Stimulated activated CD8-positive, alpha-beta memory T cell treated with anti-CD3 and anti-CD28 coated beads, Interleukin-2, amount 100 ng/mL, for 1 hour (primary cell): ENCODE measurements around the gene UNC93A.
"Not testable (repeated sequence)": the region's sequence is repeated elsewhere in the genome, so short reads cannot be mapped to it uniquely, and the experiment has no call there.

ENCODE experiments used
- DNase-seq, 2 donors: peaks; one replicate each; pipeline ENCODE4 v3.0.0-alpha.2; 2020; ENCODE audit warnings: low read depth in 2 of 2

UNC93A gene

DNA sequence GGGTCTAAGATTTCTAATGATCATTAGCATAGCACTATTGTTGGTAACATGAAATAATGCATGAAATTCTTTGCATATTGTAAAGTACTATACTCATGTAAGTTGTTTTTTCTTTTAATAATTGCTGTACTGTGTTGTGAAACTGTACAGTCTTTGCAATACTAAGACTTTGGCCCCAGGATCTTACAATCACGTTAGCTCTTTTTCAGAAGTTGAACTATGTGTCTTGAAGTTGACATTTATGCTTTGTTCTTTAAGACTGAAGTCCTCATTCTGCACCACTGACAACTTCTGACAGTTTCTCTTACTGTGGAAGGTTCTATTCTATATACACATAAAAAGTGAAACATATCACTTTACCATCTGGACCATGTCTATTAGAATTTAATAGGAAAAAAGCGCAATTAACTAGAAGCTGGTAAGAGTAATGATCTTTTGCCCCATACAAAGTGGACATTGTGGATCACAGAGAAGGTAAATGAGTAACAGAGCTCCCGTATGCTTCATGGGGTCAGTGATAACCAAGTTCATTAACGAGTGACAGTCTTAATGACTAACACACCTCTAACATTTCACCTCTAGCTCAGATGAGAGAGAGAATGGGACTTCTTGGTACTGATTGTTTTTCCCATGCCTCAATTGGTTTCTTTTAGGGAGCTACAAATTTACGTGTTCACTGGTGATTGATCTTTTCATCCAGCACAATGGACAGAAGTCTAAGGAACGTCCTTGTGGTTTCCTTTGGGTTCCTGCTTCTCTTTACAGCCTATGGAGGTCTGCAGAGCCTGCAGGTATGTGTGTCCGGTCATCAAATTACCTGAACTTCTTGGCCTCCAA is at the start of gene UNC93A:
TSS of gene UNC93A (plus strand) at position 530 of the 837 bp plus-strand sequence. CDS start at position 705, 175 bp downstream.
- DNase-seq = no peak

DNA sequence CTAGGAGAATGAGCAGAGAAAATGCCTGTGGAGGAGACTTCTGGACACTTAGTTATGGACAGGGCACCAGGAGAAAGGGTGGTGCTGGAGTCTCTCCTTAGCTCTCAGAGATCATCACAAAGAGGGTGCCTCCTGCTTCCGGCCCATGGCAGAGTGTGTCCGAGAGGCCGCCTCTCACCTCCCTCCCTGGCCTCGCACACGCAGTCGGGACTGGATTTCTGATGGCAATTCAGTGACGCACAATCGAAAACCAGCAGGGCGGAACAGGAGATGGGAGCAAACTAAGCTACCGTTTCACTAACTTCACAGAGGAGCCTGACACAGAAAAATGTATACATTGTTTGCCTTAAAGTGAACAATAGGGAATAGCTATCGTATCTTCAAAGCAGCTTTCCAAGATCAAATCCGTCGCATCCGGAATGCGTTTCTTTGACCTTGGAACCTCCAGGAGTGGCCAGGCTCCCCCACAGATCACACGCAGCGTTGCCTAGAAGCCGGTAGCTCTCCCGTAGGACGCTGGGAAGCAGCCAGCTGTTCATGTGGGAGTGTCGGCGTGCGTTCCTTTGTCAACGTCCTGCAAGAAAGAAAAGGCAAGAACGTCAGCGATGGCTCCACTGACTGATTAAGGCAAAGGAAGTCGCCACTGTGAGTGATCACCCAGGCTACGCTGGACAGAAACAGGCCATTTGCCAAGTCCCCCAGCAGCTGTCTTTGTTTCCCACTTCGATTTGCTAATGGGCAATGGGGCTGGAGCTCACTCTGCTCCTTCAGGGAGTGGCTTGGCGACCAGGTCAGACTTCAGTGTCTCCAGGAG is 49.6 kb upstream of the UNC93A start:
- not testable (repeated sequence) for DNase-seq

DNA sequence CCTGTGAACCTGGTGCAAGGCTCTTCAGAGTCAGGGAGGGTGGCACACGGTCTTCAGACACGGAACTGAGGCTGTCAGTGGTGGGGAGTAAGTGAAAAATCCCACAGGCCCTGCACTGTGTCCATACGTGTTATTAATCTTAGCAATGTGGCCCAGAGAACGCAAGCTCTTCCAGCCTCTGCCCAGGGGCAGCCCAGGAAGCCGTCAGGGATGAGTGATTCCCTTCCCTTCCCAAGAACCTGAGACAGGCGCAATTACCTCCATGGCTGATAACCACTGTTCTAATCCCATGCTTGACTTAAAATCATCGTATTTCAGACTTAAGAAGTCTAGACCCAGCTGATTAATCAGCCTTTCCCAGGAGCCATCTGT is 49.0 kb upstream of the UNC93A start:
- DNase-seq = not testable (repeated sequence)

DNA sequence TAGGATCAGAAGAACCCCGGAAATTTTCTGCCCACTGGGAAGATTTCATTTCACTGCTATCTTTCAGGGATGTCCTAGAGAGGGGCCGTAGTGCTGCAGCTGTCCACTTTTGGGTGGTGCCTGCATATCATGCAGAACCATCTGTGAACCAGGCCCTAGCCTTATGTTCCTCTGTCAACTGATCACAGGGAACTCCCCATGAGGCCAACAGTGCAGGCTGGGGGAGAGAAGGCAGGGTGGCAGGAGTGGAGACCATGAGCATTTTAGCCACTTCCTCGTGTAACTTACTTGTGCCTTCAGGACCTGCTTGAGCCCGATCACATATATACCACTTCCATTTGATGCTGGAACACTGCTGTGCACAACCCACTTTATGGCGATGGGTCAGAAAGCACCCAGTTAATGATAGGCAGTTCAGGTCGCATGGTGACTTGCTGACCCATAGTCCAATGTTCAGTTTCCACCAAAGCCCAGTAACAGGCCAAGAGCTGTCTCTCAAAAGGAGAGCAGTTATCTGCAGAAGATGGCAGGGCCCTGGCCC is 48.5 kb upstream of the UNC93A start:
- DNase-seq = not testable (repeated sequence)

DNA sequence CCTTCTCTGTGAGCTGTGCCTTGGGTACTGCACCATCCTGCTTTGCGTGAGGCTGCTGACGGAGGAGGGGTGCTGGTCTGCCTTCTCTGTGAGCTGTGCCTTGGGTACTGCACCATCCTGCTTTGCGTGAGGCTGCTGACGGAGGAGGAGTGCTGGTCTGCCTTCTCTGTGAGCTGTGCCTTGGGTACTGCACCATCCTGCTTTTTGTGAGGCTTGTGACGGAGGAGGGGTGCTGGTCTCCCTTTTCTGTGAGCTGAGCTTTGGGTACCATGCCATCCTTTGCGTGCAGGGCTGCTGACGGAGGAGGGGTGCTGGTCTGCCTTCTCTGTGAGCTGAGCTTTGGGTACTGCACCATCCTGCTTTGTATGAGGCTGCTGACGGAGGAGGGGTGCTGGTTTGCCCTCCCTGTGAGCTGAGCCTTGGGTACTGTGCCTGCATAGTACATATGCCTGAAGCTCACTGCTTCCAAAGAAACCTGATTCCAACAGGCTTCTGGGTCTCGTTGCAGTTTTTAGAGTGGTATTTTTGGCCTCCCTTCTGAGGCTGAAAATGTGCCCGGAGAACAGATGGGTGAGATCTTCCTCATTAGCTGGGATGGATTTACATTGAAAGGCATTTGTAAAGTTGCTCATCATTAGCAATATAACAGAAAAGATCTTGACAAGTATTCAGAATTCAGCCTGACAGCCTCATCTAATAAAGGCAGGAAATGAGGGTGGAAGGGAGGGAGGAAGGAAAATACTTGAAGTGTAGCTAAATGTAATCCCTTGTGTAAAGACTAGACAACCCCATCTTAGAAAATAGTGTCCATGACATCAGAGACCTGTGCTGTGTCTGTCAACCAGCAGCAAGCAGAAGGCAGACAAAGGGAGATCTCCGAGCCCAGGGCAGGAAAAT is 46.8 kb upstream of the UNC93A start:
- no peak for DNase-seq

DNA sequence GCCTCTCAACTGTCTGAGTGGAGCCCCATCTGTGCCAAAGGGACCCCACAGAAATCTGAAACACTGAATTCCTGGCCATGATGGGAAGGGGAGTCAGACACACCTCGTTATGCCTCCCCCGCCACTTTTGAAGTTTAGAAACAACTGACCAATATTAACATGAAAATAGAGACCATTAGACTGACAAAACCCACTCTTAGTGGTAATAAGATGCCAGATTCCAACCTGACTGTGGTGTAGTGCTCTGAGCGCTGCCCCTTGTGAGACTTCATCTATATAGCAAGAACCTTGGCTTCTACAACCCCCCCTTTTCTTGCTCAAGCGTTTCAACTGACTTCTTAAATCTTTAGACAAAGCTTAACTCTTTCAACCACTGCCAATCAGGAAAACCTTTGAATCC is 46.1 kb upstream of the UNC93A start:
- no peak for DNase-seq

DNA sequence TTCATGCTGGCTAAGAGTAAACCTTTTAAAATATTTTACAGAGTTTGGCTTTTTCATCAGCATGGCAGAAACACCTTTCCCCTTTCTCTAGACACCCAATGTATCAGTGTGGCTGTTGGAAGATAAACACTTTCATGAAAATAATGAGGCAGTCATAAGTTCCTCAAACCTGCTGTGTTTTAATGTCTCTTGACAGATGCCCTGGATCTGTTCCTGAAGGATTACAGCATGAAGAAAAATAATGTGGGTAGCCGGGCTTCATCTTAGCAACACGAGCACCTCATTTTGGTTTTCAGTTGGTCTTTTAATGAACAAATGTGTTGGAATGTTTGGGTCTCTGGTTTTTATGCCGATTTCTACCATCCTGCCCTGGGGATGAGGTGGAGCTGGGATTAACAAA is 45.5 kb upstream of the UNC93A start:
- no peak for DNase-seq

DNA sequence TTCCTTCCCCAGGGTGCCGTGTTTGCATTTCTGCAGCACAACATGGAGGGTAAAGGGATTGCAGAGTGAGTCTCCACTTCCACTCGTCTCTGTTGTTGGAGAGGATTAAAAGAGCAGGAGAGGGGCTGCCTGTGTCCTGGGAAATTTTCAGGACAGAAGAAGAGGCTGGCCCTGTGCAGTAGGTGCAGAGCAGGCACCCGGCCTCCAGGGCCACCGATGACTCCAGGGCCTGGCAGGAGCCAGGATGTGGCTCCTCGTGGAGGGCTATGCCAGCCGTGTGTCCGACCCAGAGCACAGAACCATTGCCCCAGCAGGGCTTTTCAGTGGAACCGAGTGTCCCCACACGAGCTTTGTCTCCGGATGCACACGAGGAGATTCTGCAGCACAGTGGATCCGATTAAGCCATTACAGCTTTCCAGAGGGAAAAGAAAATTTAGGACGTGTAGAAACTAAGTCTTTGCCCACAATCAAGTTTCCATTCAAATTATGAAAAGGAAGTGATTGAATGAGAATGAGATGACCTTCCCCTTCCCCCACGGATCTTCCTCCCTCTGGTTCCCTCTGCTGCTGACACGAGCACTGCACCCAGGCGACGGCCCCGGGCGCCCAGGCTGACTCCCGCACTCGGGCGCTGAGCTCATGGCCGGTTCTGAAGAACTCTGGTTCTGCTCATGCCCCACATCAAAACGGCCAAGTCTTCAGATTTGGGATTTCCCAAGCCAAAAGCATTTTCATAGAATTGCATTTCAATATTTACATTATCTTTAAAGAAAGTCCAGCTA is 43.1 kb upstream of the UNC93A start:
- DNase-seq = no peak

DNA sequence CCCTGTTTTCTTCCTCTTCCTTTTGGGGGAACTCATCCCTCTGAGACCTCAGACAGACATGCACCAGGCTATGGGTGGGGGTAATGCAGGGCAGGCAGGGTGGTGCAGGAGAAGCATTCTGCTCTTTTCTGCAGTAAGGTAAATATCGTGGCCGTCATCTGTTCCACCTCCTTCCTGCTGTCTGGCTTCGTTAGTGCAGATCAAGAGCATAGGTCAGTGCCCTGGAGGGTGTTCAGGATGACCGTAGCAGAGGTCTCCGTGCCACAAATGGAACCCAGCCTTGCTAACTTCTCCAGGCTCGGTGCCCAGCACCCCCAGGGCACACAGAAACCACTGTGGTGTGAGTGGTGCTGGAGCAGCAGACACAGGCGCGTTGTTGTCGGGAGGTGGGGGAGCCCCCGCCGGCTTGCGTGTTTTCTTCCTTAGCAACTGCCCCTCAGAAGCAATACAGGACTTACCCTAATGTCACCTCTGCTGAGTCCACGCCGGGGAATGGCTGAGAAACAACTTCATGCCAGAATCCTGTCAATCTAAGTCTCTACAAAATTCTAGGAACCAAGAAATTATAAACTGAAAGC is 42.1 kb upstream of the UNC93A start:
- DNase-seq = not testable (repeated sequence)

DNA sequence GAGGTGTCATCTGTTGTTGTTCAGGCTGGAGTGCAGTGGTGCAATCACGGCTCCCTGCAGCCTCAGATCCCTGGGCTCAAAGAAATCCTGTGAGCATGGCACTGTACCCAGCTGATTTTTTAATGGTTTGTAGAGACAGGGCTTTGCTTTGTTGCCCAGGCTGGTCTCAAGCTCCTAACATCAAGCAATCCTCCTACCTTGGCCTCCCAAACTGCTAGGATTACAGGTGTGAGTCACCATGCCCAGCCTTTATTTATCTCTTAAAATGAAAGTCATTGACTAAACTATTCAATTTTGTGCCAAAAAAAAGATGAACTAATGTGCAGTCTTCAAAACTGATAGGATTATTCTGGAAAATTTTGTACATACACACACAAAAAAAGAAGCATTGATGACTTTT is 38.8 kb upstream of the UNC93A start:
- no peak for DNase-seq

DNA sequence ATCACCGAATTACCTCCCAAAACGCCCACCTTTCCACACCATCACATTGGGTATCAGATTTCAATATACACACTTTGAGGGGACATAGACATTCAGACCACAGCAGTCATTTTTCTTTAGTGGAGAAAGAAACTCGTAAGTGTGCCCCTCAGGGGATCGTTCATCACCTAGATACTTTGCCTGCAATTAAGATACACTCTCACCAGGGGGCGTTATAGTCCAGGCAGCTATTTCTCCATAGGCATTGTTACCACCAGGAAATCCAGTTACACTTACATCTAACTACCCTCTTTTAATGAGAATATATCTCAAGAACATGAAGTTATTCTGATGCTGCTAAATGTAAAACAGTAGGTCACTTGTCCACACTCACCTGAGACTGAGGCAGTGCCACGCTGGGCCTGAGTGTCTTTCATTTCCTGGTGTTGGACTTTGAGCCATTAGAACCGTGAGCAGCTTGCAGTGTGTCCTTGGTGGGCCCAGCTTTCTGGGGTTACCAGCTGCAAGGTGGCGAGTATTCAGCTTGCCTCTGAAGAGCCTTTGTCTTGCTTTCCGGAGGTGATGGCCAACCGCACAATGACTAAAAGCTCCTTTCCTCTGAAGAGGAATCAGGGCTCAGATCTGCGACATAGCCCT is 35.1 kb upstream of the UNC93A start:
- DNase-seq = no peak

DNA sequence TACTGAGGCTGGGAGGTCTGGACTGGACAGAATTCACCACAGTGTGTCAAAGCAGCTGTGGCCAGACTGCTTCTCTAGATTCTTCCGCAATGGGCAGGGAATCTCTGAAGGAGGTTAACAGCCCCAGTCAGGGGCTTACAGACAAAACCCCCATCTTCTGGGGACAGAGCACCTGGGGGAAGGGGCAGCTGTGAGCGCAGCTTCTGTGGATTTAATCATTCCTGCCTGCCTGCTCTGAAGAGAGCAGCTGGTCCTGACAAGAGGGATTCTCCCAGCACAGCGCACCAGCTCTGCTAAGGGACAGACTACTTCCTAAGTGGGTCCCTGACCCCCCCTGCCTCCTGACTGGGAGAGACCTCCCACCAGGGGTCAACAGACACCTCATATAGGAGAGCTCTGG is 32.5 kb upstream of the UNC93A start:
- DNase-seq = no peak

DNA sequence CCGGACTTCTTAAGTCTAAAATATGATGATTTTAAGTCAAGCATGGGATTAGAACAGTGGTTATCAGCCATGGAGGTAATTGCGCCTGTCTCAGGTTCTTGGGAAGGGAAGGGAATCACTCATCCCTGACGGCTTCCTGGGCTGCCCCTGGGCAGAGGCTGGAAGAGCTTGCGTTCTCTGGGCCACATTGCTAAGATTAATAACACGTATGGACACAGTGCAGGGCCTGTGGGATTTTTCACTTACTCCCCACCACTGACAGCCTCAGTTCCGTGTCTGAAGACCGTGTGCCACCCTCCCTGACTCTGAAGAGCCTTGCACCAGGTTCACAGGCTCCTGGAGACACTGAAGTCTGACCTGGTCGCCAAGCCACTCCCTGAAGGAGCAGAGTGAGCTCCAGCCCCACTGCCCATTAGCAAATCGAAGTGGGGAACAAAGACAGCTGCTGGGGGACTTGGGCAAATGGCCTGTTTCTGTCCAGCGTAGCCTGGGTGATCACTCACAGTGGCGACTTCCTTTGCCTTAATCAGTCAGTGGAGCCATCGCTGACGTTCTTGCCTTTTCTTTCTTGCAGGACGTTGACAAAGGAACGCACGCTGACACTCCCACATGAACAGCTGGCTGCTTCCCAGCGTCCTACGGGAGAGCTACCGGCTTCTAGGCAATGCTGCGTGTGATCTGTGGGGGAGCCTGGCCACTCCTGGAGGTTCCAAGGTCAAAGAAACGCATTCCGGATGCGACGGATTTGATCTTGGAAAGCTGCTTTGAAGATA is 24.9 kb upstream of the UNC93A start:
- not testable (repeated sequence) for DNase-seq

DNA sequence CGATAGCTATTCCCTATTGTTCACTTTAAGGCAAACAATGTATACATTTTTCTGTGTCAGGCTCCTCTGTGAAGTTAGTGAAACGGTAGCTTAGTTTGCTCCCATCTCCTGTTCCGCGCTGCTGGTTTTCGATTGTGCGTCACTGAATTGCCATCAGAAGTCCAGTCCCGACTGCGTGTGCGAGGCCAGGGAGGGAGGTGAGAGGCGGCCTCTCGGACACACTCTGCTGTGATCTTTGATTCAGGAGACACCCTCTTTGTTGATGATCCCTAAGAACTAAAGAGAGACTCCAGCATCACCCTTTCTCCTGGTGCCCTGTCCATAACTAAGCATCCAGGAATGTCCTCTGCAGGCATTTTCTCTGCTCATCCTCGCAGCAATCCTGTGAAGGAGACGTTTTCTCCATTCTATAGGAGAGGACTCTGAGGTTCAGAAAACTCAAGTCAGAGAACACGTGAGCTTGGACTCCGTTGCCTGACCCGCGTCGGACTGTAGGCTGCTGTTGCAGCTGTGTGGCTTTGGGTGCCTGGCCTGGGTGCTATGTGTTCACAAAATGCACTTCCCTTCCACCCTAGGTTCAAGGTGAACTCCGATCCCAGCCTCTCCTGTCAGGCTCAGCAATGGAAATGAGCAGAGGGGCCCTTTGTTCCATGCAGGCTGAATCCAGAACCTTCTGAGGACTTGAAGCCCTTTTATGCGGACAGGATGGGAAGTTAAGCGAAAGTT is 24.1 kb upstream of the UNC93A start:
- no peak for DNase-seq

DNA sequence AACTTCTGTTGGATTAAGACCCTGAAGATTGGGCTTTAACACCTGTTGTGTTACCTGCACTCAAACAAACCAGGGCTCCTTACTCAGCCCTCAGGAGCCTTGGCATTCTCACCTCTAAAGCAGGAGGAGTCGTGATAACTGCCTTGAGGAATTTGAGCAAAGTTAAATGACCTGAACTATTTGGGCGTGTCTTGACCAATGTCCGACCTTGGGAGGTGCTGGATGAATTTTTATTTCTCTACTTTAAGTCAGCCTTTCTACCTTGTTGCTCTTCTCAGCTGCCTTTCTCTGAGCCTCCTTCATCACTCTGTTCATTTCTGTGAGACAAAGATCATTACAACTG is 23.6 kb upstream of the UNC93A start:
- not testable (repeated sequence) for DNase-seq

DNA sequence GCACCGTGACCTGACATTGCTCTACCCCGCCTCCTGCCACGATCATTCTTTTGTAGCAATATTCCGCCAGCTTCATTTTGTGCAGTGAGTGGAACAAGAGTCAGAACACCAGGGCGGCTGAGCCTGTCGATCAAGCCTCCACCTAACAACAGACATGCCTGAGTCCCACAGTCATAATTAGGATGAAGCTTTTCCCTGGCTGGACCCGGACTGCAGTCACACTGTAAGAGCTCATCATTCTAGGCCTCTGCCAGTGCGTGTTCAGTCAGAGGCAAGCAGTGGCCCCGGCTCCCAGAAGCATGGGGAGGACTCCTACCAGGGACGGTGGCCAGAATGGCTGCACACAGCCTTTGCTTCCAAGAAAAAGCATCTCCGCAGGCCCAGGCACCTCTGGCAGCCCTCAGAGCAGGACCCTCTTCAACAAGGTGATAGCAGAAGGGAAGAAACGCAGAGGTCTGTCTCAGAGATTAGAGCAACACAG is 23.2 kb upstream of the UNC93A start:
- no peak for DNase-seq

DNA sequence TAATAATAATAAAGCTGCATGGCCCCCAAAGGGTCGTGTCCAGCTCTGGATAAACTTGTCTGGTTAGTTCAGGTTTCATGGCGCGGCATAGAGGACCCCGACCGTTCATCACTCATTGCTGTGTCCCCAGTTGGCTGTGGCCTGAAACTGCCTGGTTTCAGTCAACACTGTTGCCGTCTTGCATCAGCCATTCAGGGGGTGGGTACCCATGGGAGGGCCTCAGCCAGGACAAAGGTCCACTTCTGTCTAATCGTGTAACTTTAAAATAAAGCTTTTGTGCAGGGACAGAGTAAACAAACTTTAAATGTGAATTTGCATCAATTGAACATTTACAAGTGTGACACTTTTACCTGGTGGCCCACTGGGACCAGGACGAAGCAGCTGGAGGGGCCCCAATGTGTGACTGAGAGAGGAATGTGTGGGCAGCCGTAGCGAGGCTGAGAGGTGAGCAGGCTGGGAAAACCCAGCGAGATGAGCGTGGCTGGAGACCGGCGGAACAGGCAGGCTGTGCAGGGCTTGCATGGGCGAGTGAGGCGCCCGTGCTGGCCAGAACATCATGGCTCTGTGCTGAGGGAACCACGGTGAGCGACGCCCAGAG is 22.3 kb upstream of the UNC93A start:
- DNase-seq = no peak
